ENCODE results near the gene ST6GALNAC5. TPM values are rescaled to one million over a fixed set of nuclear protein-coding genes. Genes with fewer than 3 reads are reported as not detected.

Gene ST6GALNAC5
- total RNA-seq, 2 donors from 2014 or later: not detected

GRCh38 chr1:76843821-76844464 lies 23.3 kb upstream of the ST6GALNAC5 start:
- no peak for ATAC-seq (replicated peaks in 1 of 2)
- no peaks in the 10 kb centered on the region for H3K27me3 Mint-ChIP-seq (ENCODE audit: low read depth)
- H3K9me3 Mint-ChIP-seq: no peaks in the 10 kb centered on the region
- H3K27ac Mint-ChIP-seq: no peak overlapping the region
- no peak for DNase-seq
- H3K36me3 Mint-ChIP-seq (ENCODE audit: insufficient read depth in 2 of 2): no peaks in the 10 kb centered on the region
- H3K4me1 Mint-ChIP-seq (ENCODE audit: low read depth): peaks cover 13% of the 10 kb centered on the region
- peak overlapping the region in 1 of 2 donors; percentile 63 for H3K4me3 Mint-ChIP-seq

GRCh38 chr1:76854255-76854654 lies 13.0 kb upstream of the ST6GALNAC5 start:
- no peak for ATAC-seq (replicated peaks in 1 of 2)
- H3K36me3 Mint-ChIP-seq (ENCODE audit: insufficient read depth in 2 of 2): no peaks in the 10 kb centered on the region
- H3K4me1 Mint-ChIP-seq (ENCODE audit: low read depth): no peaks in the 10 kb centered on the region

GRCh38 chr1:76856104-76856503 lies 11.2 kb upstream of the ST6GALNAC5 start:
- Mint-ChIP-seq H3K27ac (no peak overlapping the region), H3K4me3 (no peak overlapping the region), H3K27me3 (ENCODE audit: low read depth) (peaks cover 17% of the 10 kb centered on the region), H3K36me3 (ENCODE audit: insufficient read depth in 2 of 2) (no peaks in the 10 kb centered on the region), H3K9me3 (peaks cover 0 to 2% of the 10 kb centered on the region in 2 donors), H3K4me1 (ENCODE audit: low read depth) (no peaks in the 10 kb centered on the region)
- ATAC-seq (replicated peaks in 1 of 2) (no peak), DNase-seq (no peak)

More at GRCh38 chr1:76854255-76854654, 13.0 kb upstream of the ST6GALNAC5 start:
- no peak overlapping the region for H3K27ac Mint-ChIP-seq
- H3K4me3 Mint-ChIP-seq: no peak overlapping the region
- H3K27me3 Mint-ChIP-seq (ENCODE audit: low read depth): peaks cover 17% of the 10 kb centered on the region
- no peaks in the 10 kb centered on the region for H3K9me3 Mint-ChIP-seq
- DNase-seq: no peak

- H3K27ac Mint-ChIP-seq: no peak overlapping the region
- peaks cover 17% of the 10 kb centered on the region for H3K27me3 Mint-ChIP-seq (ENCODE audit: low read depth)
- DNase-seq (no peak), ATAC-seq (replicated peaks in 1 of 2) (no peak)
- H3K4me3 Mint-ChIP-seq: no peak overlapping the region
- no peaks in the 10 kb centered on the region for H3K36me3 Mint-ChIP-seq (ENCODE audit: insufficient read depth in 2 of 2)
- H3K9me3 Mint-ChIP-seq: peaks cover 0 to 2% of the 10 kb centered on the region in 2 donors
- H3K4me1 Mint-ChIP-seq (ENCODE audit: low read depth): no peaks in the 10 kb centered on the region
Measured at GRCh38 chr1:76857138-76857537, 10.1 kb upstream of the ST6GALNAC5 start.

- ATAC-seq (replicated peaks in 1 of 2) (no peak), DNase-seq (no peak)
- Mint-ChIP-seq H3K9me3 (peaks cover 0 to 2% of the 10 kb centered on the region in 2 donors), H3K36me3 (ENCODE audit: insufficient read depth in 2 of 2) (no peaks in the 10 kb centered on the region), H3K27ac (no peak overlapping the region), H3K4me3 (no peak overlapping the region), H3K4me1 (ENCODE audit: low read depth) (no peaks in the 10 kb centered on the region), H3K27me3 (ENCODE audit: low read depth) (peaks cover 19% of the 10 kb centered on the region)
Measured at GRCh38 chr1:76857973-76858372, 9.3 kb upstream of the ST6GALNAC5 start.

GRCh38 chr1:76861149-76861548 lies 6.1 kb upstream of the ST6GALNAC5 start:
- Mint-ChIP-seq H3K27ac (no peak overlapping the region), H3K4me1 (ENCODE audit: low read depth) (no peaks in the 10 kb centered on the region), H3K4me3 (no peak overlapping the region), H3K9me3 (peaks cover 0 to 2% of the 10 kb centered on the region in 2 donors), H3K36me3 (ENCODE audit: insufficient read depth in 2 of 2) (no peaks in the 10 kb centered on the region), H3K27me3 (ENCODE audit: low read depth) (peaks cover 48% of the 10 kb centered on the region)
- no peak for DNase-seq
- no peak for ATAC-seq (replicated peaks in 1 of 2)

GRCh38 chr1:76862447-76862846 lies 4.8 kb upstream of the ST6GALNAC5 start:
- DNase-seq (no peak), ATAC-seq (replicated peaks in 1 of 2) (peak; percentile 54 to 55)
- H3K4me3 Mint-ChIP-seq: no peak overlapping the region
- H3K9me3 Mint-ChIP-seq: peaks cover 0 to 2% of the 10 kb centered on the region in 2 donors
- peaks cover 60% of the 10 kb centered on the region for H3K27me3 Mint-ChIP-seq (ENCODE audit: low read depth)
- no peak overlapping the region for H3K27ac Mint-ChIP-seq
- H3K4me1 Mint-ChIP-seq (ENCODE audit: low read depth): no peaks in the 10 kb centered on the region
- H3K36me3 Mint-ChIP-seq (ENCODE audit: insufficient read depth in 2 of 2): no peaks in the 10 kb centered on the region

- H3K36me3 Mint-ChIP-seq (ENCODE audit: insufficient read depth in 2 of 2): no peaks in the 10 kb centered on the region
- H3K4me3 Mint-ChIP-seq: no peak overlapping the region
- ATAC-seq (replicated peaks in 1 of 2) (no peak), DNase-seq (no peak)
- peaks cover 56% of the 10 kb centered on the region for H3K27me3 Mint-ChIP-seq (ENCODE audit: low read depth)
- peaks cover 0 to 2% of the 10 kb centered on the region in 2 donors for H3K9me3 Mint-ChIP-seq
- H3K4me1 Mint-ChIP-seq (ENCODE audit: low read depth): no peaks in the 10 kb centered on the region
- no peak overlapping the region for H3K27ac Mint-ChIP-seq
Measured at GRCh38 chr1:76864383-76864782, 2.9 kb upstream of the ST6GALNAC5 start.

- H3K9me3 Mint-ChIP-seq: no peaks in the 10 kb centered on the region
- DNase-seq (no peak), ATAC-seq (replicated peaks in 1 of 2) (no peak)
- H3K27me3 Mint-ChIP-seq (ENCODE audit: low read depth): peaks cover 70% of the 10 kb centered on the region
- H3K4me3 Mint-ChIP-seq: no peak overlapping the region
- no peaks in the 10 kb centered on the region for H3K36me3 Mint-ChIP-seq (ENCODE audit: insufficient read depth in 2 of 2)
- no peaks in the 10 kb centered on the region for H3K4me1 Mint-ChIP-seq (ENCODE audit: low read depth)
- H3K27ac Mint-ChIP-seq: no peak overlapping the region
Measured at GRCh38 chr1:76865696-76866286, 1.5 kb upstream of the ST6GALNAC5 start.

- H3K9me3 Mint-ChIP-seq: no peaks in the 10 kb centered on the region
- no peaks in the 10 kb centered on the region for H3K4me1 Mint-ChIP-seq (ENCODE audit: low read depth)
- DNase-seq (no peak), ATAC-seq (replicated peaks in 1 of 2) (no peak)
- H3K4me3 Mint-ChIP-seq: peak overlapping the region in 1 of 2 donors; percentile 22
- H3K27me3 Mint-ChIP-seq (ENCODE audit: low read depth): peaks cover 78% of the 10 kb centered on the region
- H3K36me3 Mint-ChIP-seq (ENCODE audit: insufficient read depth in 2 of 2): no peaks in the 10 kb centered on the region
- H3K27ac Mint-ChIP-seq: no peak overlapping the region
Measured at GRCh38 chr1:76866566-76866965, 714 bp upstream of the ST6GALNAC5 start.

GRCh38 chr1:76868154-76868882 lies 1.0 kb downstream of the ST6GALNAC5 start:
- Mint-ChIP-seq H3K27me3 (ENCODE audit: low read depth) (peaks cover 76% of the 10 kb centered on the region), H3K4me1 (ENCODE audit: low read depth) (no peaks in the 10 kb centered on the region), H3K27ac (no peak overlapping the region), H3K36me3 (ENCODE audit: insufficient read depth in 2 of 2) (no peaks in the 10 kb centered on the region), H3K9me3 (peaks cover 2 to 3% of the 10 kb centered on the region in 2 donors), H3K4me3 (peak overlapping the region; percentile 80 to 91)
- ATAC-seq (replicated peaks in 1 of 2) (peak; percentile 86 to 89), DNase-seq (peak; percentile 34 to 54)

GRCh38 chr1:76868916-76869315 lies 1.6 kb downstream of the ST6GALNAC5 start:
- Mint-ChIP-seq H3K9me3 (peaks cover 2 to 3% of the 10 kb centered on the region in 2 donors), H3K4me3 (peak overlapping the region; percentile 80 to 91), H3K27ac (no peak overlapping the region), H3K4me1 (ENCODE audit: low read depth) (no peaks in the 10 kb centered on the region), H3K36me3 (ENCODE audit: insufficient read depth in 2 of 2) (no peaks in the 10 kb centered on the region), H3K27me3 (ENCODE audit: low read depth) (peaks cover 77% of the 10 kb centered on the region)
- ATAC-seq (replicated peaks in 1 of 2): no peak
- DNase-seq: peak; percentile 1 to 4

- H3K4me3 Mint-ChIP-seq: no peak overlapping the region
- ATAC-seq (replicated peaks in 1 of 2) (no peak), DNase-seq (no peak)
- no peak overlapping the region for H3K27ac Mint-ChIP-seq
- H3K27me3 Mint-ChIP-seq (ENCODE audit: low read depth): peaks cover 66% of the 10 kb centered on the region
- H3K9me3 Mint-ChIP-seq: peaks cover 2 to 3% of the 10 kb centered on the region in 2 donors
- no peaks in the 10 kb centered on the region for H3K4me1 Mint-ChIP-seq (ENCODE audit: low read depth)
- H3K36me3 Mint-ChIP-seq (ENCODE audit: insufficient read depth in 2 of 2): no peaks in the 10 kb centered on the region
Measured at GRCh38 chr1:76870037-76870436, 2.8 kb downstream of the ST6GALNAC5 start.

Data from activated T-cell treated with anti-CD3 and anti-CD28 coated beads, Interleukin-2, amount 50 U/mL, for 72 hours (primary cell).